GM23248 (cell line): ENCODE data around the gene ZFP36L1.

Experiments
- EZH2 ChIP-seq: fragments of 200-600 bp; sonication (generic); IDR thresholded peaks from 2 replicates; pipeline ENCODE4 v1.6.1; 2018; ENCODE audit warnings: antibody characterized with exemption, mild to moderate bottlenecking; ENCODE audit not compliant: insufficient read depth, poor library complexity, severe bottlenecking
- EZH2phosphoT487 ChIP-seq: fragments of 200-600 bp; sonication (generic); IDR thresholded peaks from 2 replicates; pipeline ENCODE4 v1.6.1; 2018; ENCODE audit warnings: antibody characterized with exemption, moderate library complexity, mild to moderate bottlenecking, low read depth; ENCODE audit not compliant: insufficient read depth

- TF ChIP-seq EZH2 = no peak
- TF ChIP-seq EZH2phosphoT487 = no peak
These were observed 30.1 kb upstream of the ZFP36L1 start for GRCh38 chr14:68822926-68823325.
